ENCODE results near the gene BMP7.

- TF ChIP-seq EZH2 (IDR thresholded peaks at IDR 0.05), result no peak
- no peak for TF ChIP-seq POLR2AphosphoS5 (IDR thresholded peaks at IDR 0.05; ENCODE audit: borderline replicate concordance, low read depth, low read length)
These were observed 24.6 kb upstream of the BMP7 start for GRCh38 chr20:57291003-57291402.
